Astrocyte (in vitro differentiated cells and primary cell): ENCODE data around the gene CYP3A7. TPM values are rescaled to one million over a fixed set of nuclear protein-coding genes. Genes with fewer than 3 reads are reported as not detected.
"Not testable (repeated sequence)": the region's sequence is repeated elsewhere in the genome, so short reads cannot be mapped to it uniquely, and the experiment has no call there.

Experiments used
- DNase-seq: peaks from one replicate; pipeline ENCODE4 v3.0.0-alpha.2; 2010; ENCODE audit warnings: low read depth
- FAIRE-seq: peaks from 2 replicates; lab custom pipeline; 2011; peaks lifted over from hg19 to GRCh38; lab: Jason Lieb, UNC
- H2AFZ ChIP-seq: 2 replicates; pipeline ENCODE4 v1.6.0; 2012; ENCODE audit warnings: low read depth, low read length, inconsistent platforms
- H3K27ac ChIP-seq: 2 replicates; pipeline ENCODE4 v1.5.1; 2011; ENCODE audit warnings: low read depth, low read length, inconsistent platforms
- H3K27me3 ChIP-seq: 2 replicates; pipeline ENCODE4 v1.6.0; 2011; ENCODE audit warnings: low read length, inconsistent platforms; ENCODE audit not compliant: insufficient read depth
- H3K36me3 ChIP-seq: 2 replicates; pipeline ENCODE4 v1.5.1; 2011; ENCODE audit warnings: low read length, inconsistent platforms; ENCODE audit not compliant: insufficient read depth
- H3K4me1 ChIP-seq: 2 replicates; pipeline ENCODE4 v1.5.1; 2011; ENCODE audit warnings: low read length, inconsistent platforms; ENCODE audit not compliant: insufficient read depth
- H3K4me2 ChIP-seq: 2 replicates; pipeline ENCODE4 v1.6.0; 2012; ENCODE audit warnings: low read length, inconsistent platforms
- H3K4me3 ChIP-seq: 2 replicates; pipeline ENCODE4 v1.5.1; 2011; ENCODE audit warnings: low read depth, mild to moderate bottlenecking, low read length, inconsistent platforms; ENCODE audit not compliant: insufficient read depth
- H3K79me2 ChIP-seq: 2 replicates; pipeline ENCODE4 v1.6.0; 2012; ENCODE audit warnings: mild to moderate bottlenecking, low read length, inconsistent platforms; ENCODE audit not compliant: insufficient read depth
- H3K9ac ChIP-seq: 2 replicates; pipeline ENCODE4 v1.6.0; 2012; ENCODE audit warnings: mild to moderate bottlenecking, low read length, inconsistent platforms
- H3K9me3 ChIP-seq: 2 replicates; pipeline ENCODE4 v1.5.1; 2012; ENCODE audit warnings: low read depth, mild to moderate bottlenecking, low read length, inconsistent platforms; ENCODE audit not compliant: insufficient read depth
- H4K20me1 ChIP-seq: 2 replicates; pipeline ENCODE4 v1.6.0; 2012; ENCODE audit warnings: low read length, inconsistent platforms; ENCODE audit not compliant: insufficient read depth
- H3K27ac Mint-ChIP-seq: one replicate; pipeline ENCODE4 v1.8.0; 2021; ENCODE audit warnings: mild to moderate bottlenecking, mixed read lengths; ENCODE audit not compliant: unreplicated experiment
- H3K27me3 Mint-ChIP-seq: one replicate; pipeline ENCODE4 v1.8.0; 2021; ENCODE audit warnings: low read depth, mixed read lengths; ENCODE audit not compliant: unreplicated experiment
- H3K36me3 Mint-ChIP-seq: one replicate; pipeline ENCODE4 v1.8.0; 2021; ENCODE audit warnings: low read depth, mixed read lengths; ENCODE audit not compliant: unreplicated experiment
- H3K4me1 Mint-ChIP-seq: one replicate; pipeline ENCODE4 v1.8.0; 2021; ENCODE audit warnings: low read depth, mixed read lengths; ENCODE audit not compliant: unreplicated experiment
- H3K4me3 Mint-ChIP-seq: one replicate; pipeline ENCODE4 v1.8.0; 2021; ENCODE audit warnings: mild to moderate bottlenecking, moderate library complexity, mixed read lengths; ENCODE audit not compliant: unreplicated experiment
- H3K9me3 Mint-ChIP-seq: one replicate; pipeline ENCODE4 v1.8.0; 2021; ENCODE audit warnings: mild to moderate bottlenecking, mixed read lengths; ENCODE audit not compliant: unreplicated experiment
- CTCF ChIP-seq: IDR thresholded peaks from 2 replicates; pipeline ENCODE4 v1.5.1; 2011; ENCODE audit warnings: low read depth, mild to moderate bottlenecking, inconsistent platforms, low read length, moderate library complexity; ENCODE audit not compliant: insufficient read depth
- EZH2 ChIP-seq: IDR thresholded peaks from 2 replicates; pipeline ENCODE4 v1.6.1; 2012; ENCODE audit warnings: mild to moderate bottlenecking, low read length, inconsistent platforms; ENCODE audit not compliant: insufficient read depth
- total RNA-seq: library from RNA; stranded (reverse); gene quantifications from 2 replicates; pipeline ENCODE4 v1.2.1, GENCODE V29; 2021

CYP3A7 gene
- total RNA-seq, 1 donor from 2014 or later, result not detected

GRCh38 chr7:99778880-99779279 lies 43.9 kb upstream of the CYP3A7 start:
- Mint-ChIP-seq H3K27ac (no peak overlapping the region), H3K9me3 (peaks cover 17% of the 10 kb centered on the region), H3K27me3 (peaks cover 16% of the 10 kb centered on the region), H3K4me3 (no peak overlapping the region), H3K36me3 (peaks cover 1% of the 10 kb centered on the region), H3K4me1 (no peaks in the 10 kb centered on the region)
- DNase-seq (no peak), FAIRE-seq (no peak)
- no peak overlapping the region for H3K4me3 ChIP-seq
- no peak for TF ChIP-seq EZH2
- no peak for TF ChIP-seq CTCF
- no peaks in the 10 kb centered on the region for H3K9me3 ChIP-seq
- no peak overlapping the region for H3K9ac ChIP-seq
- no peak overlapping the region for H2AFZ ChIP-seq
- H3K36me3 ChIP-seq, result no peaks in the 10 kb centered on the region
- peaks cover 17% of the 10 kb centered on the region for H3K27me3 ChIP-seq
- no peaks in the 10 kb centered on the region for H3K4me1 ChIP-seq
- H3K27ac ChIP-seq, result no peak overlapping the region
- H4K20me1 ChIP-seq, result no peaks in the 10 kb centered on the region
- H3K79me2 ChIP-seq, result no peaks in the 10 kb centered on the region
- no peak overlapping the region for H3K4me2 ChIP-seq

GRCh38 chr7:99773395-99773794 lies 38.4 kb upstream of the CYP3A7 start:
- not testable (repeated sequence) for H3K79me2 ChIP-seq, H3K9me3 ChIP-seq, FAIRE-seq, H3K4me3 Mint-ChIP-seq, DNase-seq, H3K9ac ChIP-seq, H3K4me2 ChIP-seq, H4K20me1 ChIP-seq, H3K4me3 ChIP-seq, H3K27me3 ChIP-seq, H2AFZ ChIP-seq, H3K4me1 ChIP-seq, H3K36me3 ChIP-seq, H3K27me3 Mint-ChIP-seq, H3K27ac Mint-ChIP-seq, H3K36me3 Mint-ChIP-seq, H3K27ac ChIP-seq, H3K4me1 Mint-ChIP-seq
- peaks cover 11% of the 10 kb centered on the region for H3K9me3 Mint-ChIP-seq

GRCh38 chr7:99772565-99772964 lies 37.6 kb upstream of the CYP3A7 start:
- Histone ChIP-seq H3K36me3 (no peaks in the 10 kb centered on the region), H3K27me3 (no peaks in the 10 kb centered on the region), H4K20me1 (no peaks in the 10 kb centered on the region), H3K4me3 (no peak overlapping the region), H3K4me1 (no peaks in the 10 kb centered on the region), H3K4me2 (no peak overlapping the region), H2AFZ (no peak overlapping the region), H3K9me3 (no peaks in the 10 kb centered on the region), H3K9ac (no peak overlapping the region), H3K79me2 (no peaks in the 10 kb centered on the region), H3K27ac (no peak overlapping the region)
- TF ChIP-seq EZH2 (no peak), CTCF (no peak)
- Mint-ChIP-seq H3K27me3 (peaks cover 6% of the 10 kb centered on the region), H3K4me1 (no peaks in the 10 kb centered on the region), H3K9me3 (peaks cover 11% of the 10 kb centered on the region), H3K4me3 (no peak overlapping the region), H3K36me3 (peaks cover 1% of the 10 kb centered on the region), H3K27ac (no peak overlapping the region)
- FAIRE-seq (no peak), DNase-seq (no peak)

- H3K4me1 ChIP-seq, H3K4me3 ChIP-seq, DNase-seq, H3K9me3 ChIP-seq, H3K27ac ChIP-seq, H4K20me1 ChIP-seq, H3K27me3 Mint-ChIP-seq, H2AFZ ChIP-seq, H3K79me2 ChIP-seq, H3K36me3 ChIP-seq, FAIRE-seq, H3K36me3 Mint-ChIP-seq, H3K4me1 Mint-ChIP-seq, H3K4me2 ChIP-seq, H3K4me3 Mint-ChIP-seq, H3K9me3 Mint-ChIP-seq, H3K27me3 ChIP-seq, H3K27ac Mint-ChIP-seq, H3K9ac ChIP-seq: not testable (repeated sequence)
These were observed 34.5 kb upstream of the CYP3A7 start for GRCh38 chr7:99769494-99769893.
